ENCODE measurements around the gene HOXC12. TPM values are rescaled to one million over a fixed set of nuclear protein-coding genes. Genes with fewer than 3 reads are reported as not detected.

HOXC12 gene
- total RNA-seq, 1 donor from 2014 or later = not detected

GRCh38 chr12:54002278-54002914 is 47.7 kb downstream of the HOXC12 start:
- FAIRE-seq = no peak
- Histone ChIP-seq H3K27me3 (ENCODE audit: control insufficient read depth, insufficient read depth, low read length) (peaks cover 90% of the 10 kb centered on the region), H3K36me3 (ENCODE audit: control insufficient read depth, insufficient read depth, low read length) (no peaks in the 10 kb centered on the region), H3K4me3 (ENCODE audit: low read depth, low read length) (no peak overlapping the region)
- TF ChIP-seq CTCF (IDR thresholded peaks at IDR 0.05; ENCODE audit: insufficient read depth, low read length, severe bottlenecking) = no peak
- DNase-seq (ENCODE audit: low read depth) = no peak

GRCh38 chr12:54002915-54003389 is 48.2 kb downstream of the HOXC12 start:
- no peak overlapping the region for H3K4me3 ChIP-seq (ENCODE audit: low read depth, low read length)
- no peak for TF ChIP-seq CTCF (IDR thresholded peaks at IDR 0.05; ENCODE audit: insufficient read depth, low read length, severe bottlenecking)
- FAIRE-seq (no peak), DNase-seq (ENCODE audit: low read depth) (no peak)
- peaks cover 91% of the 10 kb centered on the region for H3K27me3 ChIP-seq (ENCODE audit: control insufficient read depth, insufficient read depth, low read length)
- no peaks in the 10 kb centered on the region for H3K36me3 ChIP-seq (ENCODE audit: control insufficient read depth, insufficient read depth, low read length)

- FAIRE-seq = no peak
- no peaks in the 10 kb centered on the region for H3K36me3 ChIP-seq (ENCODE audit: control insufficient read depth, insufficient read depth, low read length)
- TF ChIP-seq CTCF (IDR thresholded peaks at IDR 0.05; ENCODE audit: insufficient read depth, low read length, severe bottlenecking) = no peak
- H3K27me3 ChIP-seq (ENCODE audit: control insufficient read depth, insufficient read depth, low read length) = peaks cover 91% of the 10 kb centered on the region
- H3K4me3 ChIP-seq (ENCODE audit: low read depth, low read length) = no peak overlapping the region
- no peak for DNase-seq (ENCODE audit: low read depth)
Observed at GRCh38 chr12:54003625-54004024, 48.9 kb downstream of the HOXC12 start.

GRCh38 chr12:54004063-54004840 is 49.5 kb downstream of the HOXC12 start:
- FAIRE-seq (no peak), DNase-seq (ENCODE audit: low read depth) (no peak)
- Histone ChIP-seq H3K4me3 (ENCODE audit: low read depth, low read length) (no peak overlapping the region), H3K36me3 (ENCODE audit: control insufficient read depth, insufficient read depth, low read length) (no peaks in the 10 kb centered on the region), H3K27me3 (ENCODE audit: control insufficient read depth, insufficient read depth, low read length) (peaks cover 86% of the 10 kb centered on the region)
- TF ChIP-seq CTCF (IDR thresholded peaks at IDR 0.05; ENCODE audit: insufficient read depth, low read length, severe bottlenecking) = no peak

GRCh38 chr12:54004841-54005530 is 50.3 kb downstream of the HOXC12 start:
- FAIRE-seq = no peak
- Histone ChIP-seq H3K4me3 (ENCODE audit: low read depth, low read length) (no peak overlapping the region), H3K27me3 (ENCODE audit: control insufficient read depth, insufficient read depth, low read length) (peaks cover 88% of the 10 kb centered on the region), H3K36me3 (ENCODE audit: control insufficient read depth, insufficient read depth, low read length) (no peaks in the 10 kb centered on the region)
- TF ChIP-seq CTCF (IDR thresholded peaks at IDR 0.05; ENCODE audit: insufficient read depth, low read length, severe bottlenecking) = no peak
- no peak for DNase-seq (ENCODE audit: low read depth)

Data from bronchial epithelial cell (primary cell).